ENCODE results near the gene CARD9.

CARD9 gene

GRCh38 chr9:136370687-136371532 is 2.6 kb downstream of the CARD9 start:
- TF ChIP-seq, protein P1, sequence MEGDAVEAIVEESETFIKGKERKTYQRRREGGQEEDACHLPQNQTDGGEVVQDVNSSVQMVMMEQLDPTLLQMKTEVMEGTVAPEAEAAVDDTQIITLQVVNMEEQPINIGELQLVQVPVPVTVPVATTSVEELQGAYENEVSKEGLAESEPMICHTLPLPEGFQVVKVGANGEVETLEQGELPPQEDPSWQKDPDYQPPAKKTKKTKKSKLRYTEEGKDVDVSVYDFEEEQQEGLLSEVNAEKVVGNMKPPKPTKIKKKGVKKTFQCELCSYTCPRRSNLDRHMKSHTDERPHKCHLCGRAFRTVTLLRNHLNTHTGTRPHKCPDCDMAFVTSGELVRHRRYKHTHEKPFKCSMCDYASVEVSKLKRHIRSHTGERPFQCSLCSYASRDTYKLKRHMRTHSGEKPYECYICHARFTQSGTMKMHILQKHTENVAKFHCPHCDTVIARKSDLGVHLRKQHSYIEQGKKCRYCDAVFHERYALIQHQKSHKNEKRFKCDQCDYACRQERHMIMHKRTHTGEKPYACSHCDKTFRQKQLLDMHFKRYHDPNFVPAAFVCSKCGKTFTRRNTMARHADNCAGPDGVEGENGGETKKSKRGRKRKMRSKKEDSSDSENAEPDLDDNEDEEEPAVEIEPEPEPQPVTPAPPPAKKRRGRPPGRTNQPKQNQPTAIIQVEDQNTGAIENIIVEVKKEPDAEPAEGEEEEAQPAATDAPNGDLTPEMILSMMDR (IDR thresholded peaks at IDR 0.05; ENCODE audit: insufficient read depth, low read length, missing control alignments) = no peak
- DNase-seq (ENCODE audit: low read depth, low spot score) = no peak
- POLR2A ChIA-PET = no interaction called here
- CTCF ChIA-PET = interaction anchor here (0.8 to 5.2 kb wide), 4 partner anchors 7 to 58 kb away, joined by 3 to 54 read pairs (median 4); partner anchors contain the start of gene DNLZ
- no peak overlapping the region for H3K4me3 ChIP-seq (ENCODE audit: low read depth, low read length)

DNA sequence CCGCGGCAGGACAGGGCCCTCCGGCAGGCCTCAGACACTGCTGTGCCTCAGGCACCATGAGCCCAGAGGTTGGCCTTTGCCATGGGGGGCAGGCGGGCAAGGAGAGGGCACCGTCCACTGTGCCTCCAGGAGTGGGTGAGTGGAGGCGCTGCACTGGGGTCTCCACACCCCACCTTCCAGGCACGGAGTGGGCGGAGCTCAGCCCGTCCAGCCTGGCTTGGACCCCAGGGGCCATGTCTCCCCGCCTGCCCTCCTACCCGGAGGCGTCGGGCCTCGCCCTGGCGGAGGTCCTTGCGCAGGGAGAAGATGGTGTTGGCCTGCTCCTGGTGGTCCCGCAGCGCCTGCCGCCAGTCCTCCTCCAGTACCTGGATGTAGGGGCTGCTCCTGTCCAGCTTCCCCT is 3.4 kb downstream of the CARD9 start:
- ChIA-PET POLR2A (no interaction called here), CTCF (interaction anchor here (0.8 kb wide), 1 partner anchor 26 kb away, joined by 3 read pairs; no protein-coding TSS in a partner anchor)
- H3K4me3 ChIP-seq (ENCODE audit: low read depth, low read length) = no peak overlapping the region
- no peak for DNase-seq (ENCODE audit: low read depth, low spot score)
- TF ChIP-seq, protein P1 (IDR thresholded peaks at IDR 0.05; ENCODE audit: insufficient read depth, low read length, missing control alignments) = no peak

GRCh38 chr9:136368190-136368589 is 5.3 kb downstream of the CARD9 start:
- TF ChIP-seq, protein P1 (IDR thresholded peaks at IDR 0.05; ENCODE audit: insufficient read depth, low read length, missing control alignments) = no peak
- POLR2A ChIA-PET = no interaction called here
- H3K4me3 ChIP-seq (ENCODE audit: low read depth, low read length) = no peak overlapping the region
- no peak for DNase-seq (ENCODE audit: low read depth, low spot score)
- CTCF ChIA-PET = interaction anchor here (1.8 to 8.7 kb wide), 2 partner anchors 34 to 55 kb away, joined by 4 to 93 read pairs; no protein-coding TSS in a partner anchor

DNA sequence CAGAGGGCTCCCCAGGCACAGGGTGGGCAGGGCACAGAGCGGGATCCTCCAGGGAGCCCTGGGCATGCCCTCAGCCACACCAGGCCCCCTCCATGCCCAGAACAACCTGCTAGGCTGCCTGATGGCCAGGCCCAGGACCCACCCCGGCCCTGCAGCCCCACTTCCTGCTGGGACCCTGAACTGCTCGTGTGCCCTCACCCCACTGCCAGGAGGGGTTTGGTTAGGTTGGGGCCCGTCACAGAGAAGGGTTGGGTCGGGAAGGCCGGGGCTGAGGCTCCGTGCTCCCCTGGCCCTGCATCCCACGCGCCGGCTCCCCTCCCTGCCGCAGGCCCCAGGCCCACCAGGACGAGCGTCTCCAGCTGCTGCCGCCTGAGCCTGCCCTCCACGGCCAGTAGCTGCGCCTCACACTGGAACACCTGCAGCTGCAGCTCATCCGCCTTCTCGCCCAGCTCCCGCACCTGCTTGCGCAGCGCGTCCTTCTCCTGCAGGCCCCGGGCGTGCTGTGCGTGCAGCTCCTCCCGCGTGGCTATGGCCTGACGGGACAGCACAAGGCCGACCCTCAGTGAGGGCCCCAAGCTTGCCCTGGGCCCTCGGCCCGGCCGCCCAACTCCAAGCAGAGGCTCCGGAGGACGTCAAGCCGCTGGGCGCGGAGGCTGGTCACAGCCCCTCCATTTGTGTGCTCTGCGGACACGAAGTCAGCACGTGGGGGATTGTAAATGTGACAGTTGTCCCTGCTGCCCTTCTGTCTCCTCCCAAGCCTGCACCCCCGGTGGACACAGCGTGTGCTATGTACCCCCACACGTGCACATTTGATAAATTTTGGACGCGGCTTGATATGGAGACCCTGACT is 5.9 kb downstream of the CARD9 start:
- POLR2A ChIA-PET = interaction anchor here (0.7 to 1.3 kb wide), 2 partner anchors 11 to 15 kb away, joined by 3 to 4 read pairs; no protein-coding TSS in a partner anchor
- no peak for DNase-seq (ENCODE audit: low read depth, low spot score)
- H3K4me3 ChIP-seq (ENCODE audit: low read depth, low read length) = no peak overlapping the region
- CTCF ChIA-PET = interaction anchor here (1.8 to 8.7 kb wide), 2 partner anchors 35 to 54 kb away, joined by 4 to 93 read pairs; no protein-coding TSS in a partner anchor
- TF ChIP-seq, protein P1 (IDR thresholded peaks at IDR 0.05; ENCODE audit: insufficient read depth, low read length, missing control alignments) = no peak

GRCh38 chr9:136366826-136367225 is 6.6 kb downstream of the CARD9 start:
- TF ChIP-seq, protein P1 (IDR thresholded peaks at IDR 0.05; ENCODE audit: insufficient read depth, low read length, missing control alignments) = no peak
- ChIA-PET POLR2A (interaction anchor here (0.7 to 1.3 kb wide), 2 partner anchors 10 to 14 kb away, joined by 3 to 4 read pairs; no protein-coding TSS in a partner anchor), CTCF (interaction anchor here (1.4 to 8.7 kb wide), 4 partner anchors 32 to 53 kb away, joined by 3 to 93 read pairs (median 29); partner anchors contain the start of genes ENTR1, PMPCA and SNAPC4)
- DNase-seq (ENCODE audit: low read depth, low spot score) = no peak
- no peak overlapping the region for H3K4me3 ChIP-seq (ENCODE audit: low read depth, low read length)
